D721Med (cell line): ENCODE results near the gene EFCAB13.

Experiments used
- DNase-seq: peaks from one replicate; pipeline ENCODE4 v3.0.0; 2011; ENCODE audit warnings: low spot score; ENCODE audit not compliant: insufficient read length
- FAIRE-seq: peaks from 2 replicates; lab custom pipeline; 2011; peaks lifted over from hg19 to GRCh38; lab: Jason Lieb, UNC
- CTCF ChIP-seq: IDR thresholded peaks from 2 replicates; pipeline ENCODE4 v1.5.1; 2012; ENCODE audit warnings: mild to moderate bottlenecking, control low read depth; ENCODE audit not compliant: insufficient read depth; ENCODE audit errors: missing control alignments

EFCAB13 gene

DNA sequence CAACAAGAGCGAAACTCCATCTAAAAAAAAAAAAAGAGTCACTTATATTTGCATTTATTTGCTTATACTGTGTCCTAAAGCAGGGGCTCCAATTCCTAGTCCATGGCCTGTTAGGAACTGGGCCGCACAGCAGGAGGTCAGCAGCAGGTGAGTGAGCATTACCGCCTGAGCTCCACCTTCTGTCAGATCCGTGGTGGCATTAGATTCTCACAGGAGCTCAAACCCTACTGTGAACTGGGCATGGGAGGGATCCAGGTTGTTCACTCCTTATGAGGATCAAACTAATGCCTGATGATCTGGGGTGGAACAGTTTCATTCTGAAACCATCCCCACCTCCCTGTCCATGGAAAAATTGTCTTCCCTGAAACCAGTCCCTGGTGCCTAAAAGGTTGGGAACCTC lies 45.2 kb upstream of the EFCAB13 start:
- no peak for TF ChIP-seq CTCF
- no peak for DNase-seq
- no peak for FAIRE-seq

GRCh38 chr17:47279062-47279801 lies 44.5 kb upstream of the EFCAB13 start:
- FAIRE-seq: no peak

GRCh38 chr17:47280072-47280811 lies 43.5 kb upstream of the EFCAB13 start:
- FAIRE-seq: no peak
- TF ChIP-seq CTCF: no peak
- no peak for DNase-seq

More at GRCh38 chr17:47279062-47279801, 44.5 kb upstream of the EFCAB13 start:
- no peak for DNase-seq
- no peak for TF ChIP-seq CTCF

DNA sequence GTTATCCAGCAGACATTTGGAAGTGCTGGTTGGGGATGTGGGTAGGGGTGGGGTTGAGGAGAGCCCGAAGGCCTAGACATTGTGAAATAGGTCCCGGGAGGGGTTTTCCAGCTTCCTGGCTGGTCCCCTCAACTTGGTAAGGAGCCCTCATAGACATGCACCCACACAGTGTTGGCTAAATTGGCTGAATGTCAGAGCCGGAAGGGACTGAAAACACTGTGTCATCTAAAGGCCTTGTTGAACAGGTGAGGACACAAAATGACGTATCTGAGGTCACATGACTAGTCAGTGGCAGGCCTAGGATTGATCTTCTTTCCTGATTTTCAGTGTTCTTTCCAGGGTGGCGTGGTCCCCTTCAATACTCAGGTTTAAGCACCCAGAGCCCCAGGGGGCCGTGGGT lies 42.5 kb upstream of the EFCAB13 start:
- DNase-seq (no peak), FAIRE-seq (no peak)
- no peak for TF ChIP-seq CTCF

DNA sequence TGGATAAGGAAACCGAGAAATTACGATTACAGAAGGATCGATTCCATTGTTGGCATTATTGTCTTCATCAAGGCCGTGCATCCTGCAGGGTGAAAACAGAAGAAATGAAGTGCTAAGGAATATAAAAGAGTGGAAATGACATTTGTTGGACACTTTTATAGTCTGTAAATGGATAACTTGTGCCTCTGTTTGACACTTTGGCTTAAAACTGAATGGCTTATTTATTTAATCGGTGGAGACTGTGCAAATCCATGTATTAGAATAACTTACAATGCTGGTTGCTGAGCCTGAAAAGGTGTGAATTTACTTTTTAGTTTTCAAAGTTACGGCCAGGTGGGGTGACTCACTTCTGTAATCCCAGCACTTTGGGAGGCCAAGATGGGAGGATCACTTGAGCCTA lies 38.8 kb upstream of the EFCAB13 start:
- FAIRE-seq (no peak), DNase-seq (no peak)
- TF ChIP-seq CTCF: no peak

DNA sequence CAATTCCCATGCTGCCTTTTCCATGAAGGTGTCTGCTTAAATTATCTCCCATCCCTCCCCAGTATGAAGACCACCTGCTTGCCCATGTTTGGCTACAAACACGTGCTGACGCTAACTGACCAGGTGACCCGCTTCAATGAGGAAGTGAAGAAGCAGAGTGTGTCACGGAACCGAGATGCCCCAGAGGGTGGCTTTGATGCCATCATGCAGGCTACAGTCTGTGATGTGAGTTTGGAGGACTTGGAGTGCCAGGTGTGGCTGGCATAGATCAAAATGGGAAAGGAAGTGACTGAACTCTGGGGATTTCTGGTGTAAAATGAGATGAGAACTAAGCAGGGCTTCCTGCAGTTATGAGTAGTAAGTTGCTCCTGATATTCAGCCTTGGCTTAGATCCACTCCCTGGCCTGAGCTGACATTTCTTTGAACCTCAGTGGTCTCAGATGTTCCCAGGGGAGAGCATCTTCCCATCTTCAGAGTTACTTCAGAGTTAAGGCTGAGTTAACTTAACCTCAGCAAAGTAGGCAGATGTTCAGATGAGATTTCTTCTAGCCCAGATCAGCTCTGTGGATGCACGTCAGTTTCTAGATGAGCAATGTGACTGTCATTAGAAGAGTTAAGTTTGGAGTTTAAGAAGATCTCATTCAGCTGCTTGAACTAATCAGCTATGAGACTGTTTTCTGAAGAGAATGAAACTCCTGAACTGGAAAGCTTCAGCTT lies 37.4 kb upstream of the EFCAB13 start:
- no peak for FAIRE-seq
- DNase-seq: no peak
- TF ChIP-seq CTCF: no peak
